HEK293 (cell line): Measurements from ENCODE around the gene PAGE1.

ENCODE experiments used
- CTCF ChIA-PET: fragments of 350-600 bp; formaldehyde crosslinking; extraction: SDS; loops from one replicate; lab custom pipeline; 2021; ENCODE audit warnings: antibody characterized with exemption; lab: Yijun Ruan, JAX
- POLR2A ChIA-PET: fragments of 300-600 bp; formaldehyde crosslinking; extraction: SDS; loops from one replicate; lab custom pipeline; 2020; ENCODE audit warnings: antibody characterized with exemption, inconsistent platforms; lab: Yijun Ruan, JAX
- H3K27ac ChIP-seq: fragments of 200-500 bp; sonication (Bioruptor generic); 2 replicates; pipeline ENCODE4 v1.5.1; 2014; ENCODE audit warnings: low read depth, low read length, control low read depth, inconsistent platforms; ENCODE audit errors: extremely low read depth
- H3K36me3 ChIP-seq, 2 experiments: fragments of 200-500 bp in 1 of 2; sonication (Bioruptor generic) in 1 of 2; 1 replicate in 1 of 2; 2 replicates in 1 of 2; pipeline ENCODE4 v1.5.1; 2014 to 2017; ENCODE audit warnings: inconsistent platforms in 2 of 2, low read length in 2 of 2; ENCODE audit not compliant: control insufficient read depth in 2 of 2, insufficient read depth in 1 of 2
- H3K4me1 ChIP-seq: fragments of 200-500 bp; sonication (Bioruptor generic); 2 replicates; pipeline ENCODE4 v1.5.1; 2014; ENCODE audit warnings: mild to moderate bottlenecking, low read length, inconsistent platforms; ENCODE audit not compliant: control insufficient read depth, insufficient read depth
- H3K4me3 ChIP-seq: 2 replicates; pipeline ENCODE4 v1.5.1; 2011; ENCODE audit warnings: low read depth, mild to moderate bottlenecking, control low read depth, low read length, moderate library complexity
- H3K9me3 ChIP-seq: fragments of 200-500 bp; sonication (Bioruptor generic); 2 replicates; pipeline ENCODE4 v1.5.1; 2014; ENCODE audit warnings: low read depth, low read length, inconsistent platforms; ENCODE audit not compliant: control insufficient read depth, insufficient read depth
- INSM2 ChIP-seq: fragments of 450-650 bp; formaldehyde crosslinking; IDR thresholded peaks from 2 replicates; pipeline ENCODE4 v1.5.1; 2016; ENCODE audit warnings: missing biosample characterization, missing genetic modification characterization
- KLF1 ChIP-seq: fragments of 450-650 bp; formaldehyde crosslinking; IDR thresholded peaks from 2 replicates; pipeline ENCODE4 v1.5.1; 2016; ENCODE audit warnings: missing biosample characterization, missing genetic modification characterization
- OSR2 ChIP-seq: fragments of 450-650 bp; formaldehyde crosslinking; IDR thresholded peaks from 2 replicates; pipeline ENCODE4 v1.5.1; 2016; ENCODE audit warnings: missing biosample characterization, missing genetic modification characterization
- OVOL3 ChIP-seq: fragments of 450-650 bp; formaldehyde crosslinking; IDR thresholded peaks from 2 replicates; pipeline ENCODE4 v1.5.1; 2016; ENCODE audit warnings: missing biosample characterization, missing genetic modification characterization
- PRDM2 ChIP-seq: fragments of 450-650 bp; formaldehyde crosslinking; IDR thresholded peaks from 2 replicates; pipeline ENCODE4 v1.5.1; 2016; ENCODE audit warnings: missing biosample characterization, missing genetic modification characterization, borderline replicate concordance
- REPIN1 ChIP-seq: fragments of 450-650 bp; formaldehyde crosslinking; IDR thresholded peaks from 2 replicates; pipeline ENCODE4 v1.5.1; 2017; ENCODE audit warnings: missing biosample characterization, missing genetic modification characterization, low read depth
- SETDB1 ChIP-seq: IDR thresholded peaks from one replicate; pipeline ENCODE4 v1.6.1; 2017; ENCODE audit warnings: mild to moderate bottlenecking, low read length, moderate library complexity, mixed read lengths; ENCODE audit not compliant: insufficient read length
- WT1 ChIP-seq: fragments of 450-650 bp; formaldehyde crosslinking; IDR thresholded peaks from 2 replicates; pipeline ENCODE4 v1.5.1; 2016; ENCODE audit warnings: missing biosample characterization, missing genetic modification characterization
- ZBTB48 ChIP-seq: fragments of 450-650 bp; formaldehyde crosslinking; IDR thresholded peaks from 2 replicates; pipeline ENCODE4 v1.5.1; 2016; ENCODE audit warnings: missing biosample characterization, missing genetic modification characterization
- ZFP41 ChIP-seq: fragments of 450-650 bp; formaldehyde crosslinking; IDR thresholded peaks from 2 replicates; pipeline ENCODE4 v1.5.1; 2016; ENCODE audit warnings: missing biosample characterization, missing genetic modification characterization, borderline replicate concordance
- ZFP69B ChIP-seq: fragments of 450-650 bp; formaldehyde crosslinking; IDR thresholded peaks from 2 replicates; pipeline ENCODE4 v1.5.1; 2016; ENCODE audit warnings: missing biosample characterization, missing genetic modification characterization
- ZNF112 ChIP-seq: fragments of 450-650 bp; formaldehyde crosslinking; IDR thresholded peaks from 2 replicates; pipeline ENCODE4 v1.5.0; 2017; ENCODE audit warnings: missing biosample characterization, missing genetic modification characterization
- ZNF175 ChIP-seq: fragments of 450-650 bp; formaldehyde crosslinking; IDR thresholded peaks from 2 replicates; pipeline ENCODE4 v1.5.1; 2016; ENCODE audit warnings: missing biosample characterization, missing genetic modification characterization
- ZNF26 ChIP-seq: fragments of 450-650 bp; formaldehyde crosslinking; IDR thresholded peaks from 2 replicates; pipeline ENCODE4 v1.5.1; 2016; ENCODE audit warnings: missing biosample characterization, missing genetic modification characterization
- ZNF324 ChIP-seq: fragments of 450-650 bp; formaldehyde crosslinking; IDR thresholded peaks from 2 replicates; pipeline ENCODE4 v1.5.1; 2016; ENCODE audit warnings: missing biosample characterization, missing genetic modification characterization
- ZNF335 ChIP-seq: fragments of 450-650 bp; formaldehyde crosslinking; conservative IDR thresholded peaks from 2 replicates; pipeline ENCODE4 v1.5.1; 2016; ENCODE audit warnings: missing biosample characterization, missing genetic modification characterization
- ZNF449 ChIP-seq: fragments of 450-650 bp; formaldehyde crosslinking; IDR thresholded peaks from 2 replicates; pipeline ENCODE4 v1.5.1; 2017; ENCODE audit warnings: missing biosample characterization, mild to moderate bottlenecking, missing genetic modification characterization, moderate library complexity
- ZNF513 ChIP-seq: fragments of 450-650 bp; IDR thresholded peaks from 2 replicates; pipeline ENCODE4 v1.5.1; 2018; ENCODE audit warnings: missing biosample characterization, missing genetic modification characterization
- ZNF610 ChIP-seq: fragments of 450-650 bp; formaldehyde crosslinking; IDR thresholded peaks from 2 replicates; pipeline ENCODE4 v1.5.1; 2016; ENCODE audit warnings: missing biosample characterization, missing genetic modification characterization, borderline replicate concordance
- ZNF791 ChIP-seq: fragments of 450-650 bp; formaldehyde crosslinking; IDR thresholded peaks from 2 replicates; pipeline ENCODE4 v1.5.1; 2016; ENCODE audit warnings: missing biosample characterization, missing genetic modification characterization

PAGE1 gene

GRCh38 chrX:49661881-49662280, 33.9 kb downstream of the PAGE1 start:
- Histone ChIP-seq H3K9me3 (no peaks in the 10 kb centered on the region), H3K4me1 (no peaks in the 10 kb centered on the region), H3K27ac (no peak overlapping the region), H3K36me3 (no peaks in the 10 kb centered on the region), H3K4me3 (no peak overlapping the region)
- CTCF ChIA-PET = no interaction called here
- POLR2A ChIA-PET = no interaction called here
- TF ChIP-seq ZFP41 (tag by site-specific recombination) (no peak), OSR2 (tag by site-specific recombination) (no peak), ZNF610 (tag by site-specific recombination) (no peak), ZNF449 (no peak), PRDM2 (tag by site-specific recombination) (no peak), ZNF112 (tag by site-specific recombination) (no peak), ZNF513 (no peak), SETDB1 (no peak), OVOL3 (tag by site-specific recombination) (no peak), ZBTB48 (tag by site-specific recombination) (no peak), ZFP69B (tag by site-specific recombination) (no peak), ZNF324 (tag by site-specific recombination) (no peak), ZNF26 (tag by site-specific recombination) (no peak), ZNF175 (tag by site-specific recombination) (no peak), ZNF791 (tag by site-specific recombination) (no peak), KLF1 (tag by site-specific recombination) (no peak), WT1 (tag by site-specific recombination) (no peak), ZNF335 (tag by site-specific recombination) (no peak), REPIN1 (tag by site-specific recombination) (no peak), INSM2 (tag by site-specific recombination) (no peak)
